ENCODE measurements around the gene MTREX. TPM values are rescaled to one million over a fixed set of nuclear protein-coding genes. Genes with fewer than 3 reads are reported as not detected.

Gene MTREX
- total and polyA plus RNA-seq, 2 of the 8 experiments (the other 6 are each of a cell fraction or from before 2014, with no cell fraction given) = 16.0 to 130 TPM

DNA sequence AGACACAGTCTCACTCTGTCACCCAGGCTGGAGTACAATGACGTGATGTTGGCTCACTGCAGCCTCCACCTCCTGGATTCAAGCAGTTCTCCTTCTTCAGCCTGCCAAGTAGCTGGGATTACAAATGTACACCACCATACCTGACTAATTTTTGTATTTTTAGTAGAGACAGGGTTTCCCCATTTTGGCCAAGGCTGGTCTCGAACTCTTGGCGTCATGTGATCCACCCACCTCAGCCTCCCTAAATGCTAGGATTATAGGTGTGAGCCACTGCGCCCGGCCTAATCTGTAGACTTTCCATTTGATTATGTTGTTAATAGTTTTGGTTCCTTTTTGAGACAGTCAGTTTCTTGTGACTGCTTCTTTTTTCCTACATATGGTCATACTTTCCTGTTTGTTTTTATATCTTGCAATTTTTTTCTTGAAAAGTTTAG is 31.0 kb downstream of the MTREX start (continued):
- TF ChIP-seq, protein P1, sequence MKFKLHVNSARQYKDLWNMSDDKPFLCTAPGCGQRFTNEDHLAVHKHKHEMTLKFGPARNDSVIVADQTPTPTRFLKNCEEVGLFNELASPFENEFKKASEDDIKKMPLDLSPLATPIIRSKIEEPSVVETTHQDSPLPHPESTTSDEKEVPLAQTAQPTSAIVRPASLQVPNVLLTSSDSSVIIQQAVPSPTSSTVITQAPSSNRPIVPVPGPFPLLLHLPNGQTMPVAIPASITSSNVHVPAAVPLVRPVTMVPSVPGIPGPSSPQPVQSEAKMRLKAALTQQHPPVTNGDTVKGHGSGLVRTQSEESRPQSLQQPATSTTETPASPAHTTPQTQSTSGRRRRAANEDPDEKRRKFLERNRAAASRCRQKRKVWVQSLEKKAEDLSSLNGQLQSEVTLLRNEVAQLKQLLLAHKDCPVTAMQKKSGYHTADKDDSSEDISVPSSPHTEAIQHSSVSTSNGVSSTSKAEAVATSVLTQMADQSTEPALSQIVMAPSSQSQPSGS (IDR thresholded peaks at IDR 0.05; ENCODE audit: low read length) = no peak
- TF ChIP-seq BRCA1 (IDR thresholded peaks at IDR 0.05; ENCODE audit: low read depth, low read length) = no peak
- TF ChIP-seq EZH2 (IDR thresholded peaks at IDR 0.05; ENCODE audit: low read depth, low read length, severe bottlenecking) = no peak
- no peak for TF ChIP-seq GTF2F1 (IDR thresholded peaks at IDR 0.05; ENCODE audit: borderline replicate concordance, low read depth, low read length)
- no peak for TF ChIP-seq SP1 (IDR thresholded peaks at IDR 0.05; ENCODE audit: low read depth, low read length)
- TF ChIP-seq YY1 (IDR thresholded peaks at IDR 0.05; ENCODE audit: low read depth, low read length) = no peak
- TF ChIP-seq PHF8 (conservative IDR thresholded peaks at IDR 0.05; ENCODE audit: low read depth, low read length) = no peak
